ENCODE measurements around the gene GPR15. TPM values are rescaled to one million over a fixed set of nuclear protein-coding genes. Genes with fewer than 3 reads are reported as not detected.

The GPR15 gene
- total RNA-seq, 2 experiments from 2014 or later, result 8.4 to 9.6 TPM

GRCh38 chr3:98521897-98522543, 9.8 kb upstream of the GPR15 start:
- H3K27me3 Mint-ChIP-seq, result no peaks in the 10 kb centered on the region
- Histone ChIP-seq H3K36me3 (ENCODE audit: insufficient read depth, low read length) (peaks cover 36% of the 10 kb centered on the region), H3K4me3 (ENCODE audit: low read length) (peak overlapping the region; percentile 68), H3K9me3 (ENCODE audit: control insufficient read depth in 1 of 2, insufficient read depth in 1 of 2, low read length in 2 of 2) (no peaks in the 10 kb centered on the region), H3K27ac (ENCODE audit: low read depth in 1 of 2, low read length in 2 of 2) (peak overlapping the region; percentile 66 to 84), H3K4me1 (ENCODE audit: insufficient read depth, low read length) (peaks cover 23% of the 10 kb centered on the region), H3K27me3 (ENCODE audit: control insufficient read depth in 1 of 2, insufficient read depth in 2 of 2, low read length in 2 of 2) (no peaks in the 10 kb centered on the region)
- intact Hi-C loops (cut with DNase I, micrococcal nuclease), result loop anchor here (1.0 to 10.0 kb wide), 11 partner anchors 41 to 1883 kb away; partner anchors contain the start of genes CMSS1 (in 2 of the 2), CPOX (in 2 of the 2), ARL6 (in 1 of the 2) and LNP1 (in 1 of the 2)
- POLR2A ChIA-PET, result interaction anchor here (0.6 to 5.9 kb wide), 15 partner anchors 11 to 1739 kb away, joined by 3 to 169 read pairs (median 7); partner anchors contain the start of genes CPOX, DCBLD2 and TBC1D23
- H3K4me1 Mint-ChIP-seq (ENCODE audit: low read depth), result peaks cover 56% of the 10 kb centered on the region
- peak; percentile 20 to 75 (median 37) for DNase-seq
- peak; percentile 28 for ATAC-seq (ENCODE audit: poor library complexity)
- H3K4me3 Mint-ChIP-seq, result peak overlapping the region; percentile 95
- TF ChIP-seq CTCF (IDR thresholded peaks at IDR 0.05), result no peak
- H3K9me3 Mint-ChIP-seq, result no peaks in the 10 kb centered on the region
- peak overlapping the region; percentile 79 for H3K27ac Mint-ChIP-seq
- H3K36me3 Mint-ChIP-seq (ENCODE audit: low read depth), result peaks cover 52% of the 10 kb centered on the region
- CTCF ChIA-PET, result interaction anchor here (1.0 to 1.6 kb wide), 3 partner anchors 34 to 80 kb away, joined by 3 to 6 read pairs (median 4); no protein-coding TSS in a partner anchor

- peak within 1 kb of the TSS; percentile 95 for H3K4me3 Mint-ChIP-seq
- peak within 1 kb of the TSS; percentile 79 for H3K27ac Mint-ChIP-seq
- Histone ChIP-seq H3K27me3 (ENCODE audit: control insufficient read depth in 1 of 2, insufficient read depth in 2 of 2, low read length in 2 of 2) (no peaks in the 10 kb centered on the region), H3K4me1 (ENCODE audit: insufficient read depth, low read length) (peaks cover 23% of the 10 kb centered on the region), H3K9me3 (ENCODE audit: control insufficient read depth in 1 of 2, insufficient read depth in 1 of 2, low read length in 2 of 2) (no peaks in the 10 kb centered on the region), H3K27ac (ENCODE audit: low read depth in 1 of 2, low read length in 2 of 2) (peak within 1 kb of the TSS; percentile 66 to 84), H3K4me3 (ENCODE audit: low read length) (peak within 1 kb of the TSS; percentile 68), H3K36me3 (ENCODE audit: insufficient read depth, low read length) (peaks cover 30% of the 10 kb centered on the region)
- DNase-seq, result peak; percentile 90 to 97 (median 94)
- H3K9me3 Mint-ChIP-seq, result no peaks in the 10 kb centered on the region
- intact Hi-C loops (cut with DNase I, micrococcal nuclease), result loop anchor here (1.0 to 10.0 kb wide), 10 partner anchors 41 to 1882 kb away; partner anchors contain the start of genes CMSS1 (in 2 of the 2), CPOX (in 2 of the 2), ARL6 (in 1 of the 2) and LNP1 (in 1 of the 2)
- no peak for TF ChIP-seq CTCF (IDR thresholded peaks at IDR 0.05)
- H3K36me3 Mint-ChIP-seq (ENCODE audit: low read depth), result peaks cover 46% of the 10 kb centered on the region
- H3K4me1 Mint-ChIP-seq (ENCODE audit: low read depth), result peaks cover 52% of the 10 kb centered on the region
- no peaks in the 10 kb centered on the region for H3K27me3 Mint-ChIP-seq
- ChIA-PET CTCF (interaction anchor here (0.9 to 1.6 kb wide), 6 partner anchors 15 to 80 kb away, joined by 3 to 6 read pairs (median 3); partner anchors contain the start of gene CPOX), POLR2A (interaction anchor here (0.6 to 5.9 kb wide), 26 partner anchors 9 to 1738 kb away, joined by 3 to 169 read pairs (median 6); partner anchors contain the start of genes CMSS1, CPOX, DCBLD2 and TBC1D23)
- ATAC-seq (ENCODE audit: poor library complexity), result peak; percentile 96
These were observed 9.1 kb upstream of the GPR15 start, which contains the start of gene CLDND1 for GRCh38 chr3:98522544-98523281. Gene CLDND1, minus strand, starts transcription at chr3:98522902. Its CDS starts 1,478 bp downstream, at chr3:98521424.

GRCh38 chr3:98525494-98525893, 6.3 kb upstream of the GPR15 start:
- Mint-ChIP-seq H3K27ac (no peak overlapping the region), H3K4me3 (no peak overlapping the region)
- no peak for ATAC-seq (ENCODE audit: poor library complexity)

More at GRCh38 chr3:98525494-98525893, 6.3 kb upstream of the GPR15 start:
- Histone ChIP-seq H3K4me1 (ENCODE audit: insufficient read depth, low read length) (peaks cover 14% of the 10 kb centered on the region), H3K4me3 (ENCODE audit: low read length) (no peak overlapping the region), H3K27ac (ENCODE audit: low read depth in 1 of 2, low read length in 2 of 2) (no peak overlapping the region), H3K27me3 (ENCODE audit: control insufficient read depth in 1 of 2, insufficient read depth in 2 of 2, low read length in 2 of 2) (no peaks in the 10 kb centered on the region), H3K36me3 (ENCODE audit: insufficient read depth, low read length) (peaks cover 5% of the 10 kb centered on the region), H3K9me3 (ENCODE audit: control insufficient read depth in 1 of 2, insufficient read depth in 1 of 2, low read length in 2 of 2) (no peaks in the 10 kb centered on the region)
- Mint-ChIP-seq H3K27me3 (no peaks in the 10 kb centered on the region), H3K4me1 (ENCODE audit: low read depth) (peaks cover 24% of the 10 kb centered on the region), H3K9me3 (no peaks in the 10 kb centered on the region), H3K36me3 (ENCODE audit: low read depth) (peaks cover 18% of the 10 kb centered on the region)
- ChIA-PET CTCF (no interaction called here), POLR2A (interaction anchor here (1.8 kb wide), 1 partner anchor 38 kb away, joined by 6 read pairs; no protein-coding TSS in a partner anchor)
- TF ChIP-seq CTCF (IDR thresholded peaks at IDR 0.05), result no peak
- DNase-seq, result peak in 2 of 14 experiments; percentile 39 to 47
- intact Hi-C loops (cut with DNase I, micrococcal nuclease), result loop anchor here in 1 of 2 experiments (5.0 to 10.0 kb wide), 4 partner anchors 377 to 1879 kb away; partner anchors contain the start of genes DCBLD2, LNP1, RIOX2 and TOMM70
